Upper lobe of left lung (tissue), 6 donors: ENCODE results near the gene KRT35. TPM values are rescaled to one million over a fixed set of nuclear protein-coding genes. Genes with fewer than 3 reads are reported as not detected.
A peak's percentile ranks its signal among the peaks of the same experiment; 100 is the strongest.

ENCODE experiments used
- ATAC-seq, 2 donors: fragments of 200-7000 bp; cut with Tn5 transposase; one replicate each; pipeline ENCODE4 v1.9.1; 2022; ENCODE audit warnings: mild to moderate bottlenecking in 2 of 2, moderate library complexity in 2 of 2; ENCODE audit not compliant: low FRiP score in 2 of 2
- DNase-seq, 2 donors: peaks; one replicate each; pipeline ENCODE4 v3.0.0-alpha.2; 2019 to 2020
- H3K27ac ChIP-seq, 4 donors: fragments of 200-600 bp; sonication (generic); one replicate each; pipeline ENCODE4 v1.5.1; 2016 to 2019
- H3K27me3 ChIP-seq, 4 donors: fragments of 200-600 bp; sonication (generic); one replicate each; pipeline ENCODE4 v1.5.1; 2017 to 2019
- H3K36me3 ChIP-seq, 4 donors: fragments of 200-600 bp; sonication (generic); one replicate each; pipeline ENCODE4 v1.5.1; 2016 to 2019
- H3K4me1 ChIP-seq, 4 donors: fragments of 200-600 bp; sonication (generic); one replicate each; pipeline ENCODE4 v1.5.1; 2018 to 2019
- H3K4me3 ChIP-seq, 4 donors: fragments of 200-600 bp; sonication (generic); one replicate each; pipeline ENCODE4 v1.5.1; 2017 to 2019; ENCODE audit warnings: mild to moderate bottlenecking in 2 of 4, moderate library complexity in 1 of 4
- H3K9me3 ChIP-seq, 4 donors: fragments of 200-600 bp; sonication (generic); one replicate each; pipeline ENCODE4 v1.5.1; 2018 to 2019
- CTCF ChIP-seq, 6 experiments: fragments of 450-650 bp in 4 of 6; fragments of 200-600 bp in 2 of 6; sonication (generic) in 2 of 6; IDR thresholded peaks; one replicate each; pipeline ENCODE4 v1.5.1; 2016 to 2019; ENCODE audit warnings: antibody characterized with exemption in 6 of 6
- EP300 ChIP-seq, 4 donors: sonication (generic); formaldehyde crosslinking; IDR thresholded peaks; one replicate each; pipeline ENCODE4 v1.5.1; 2017; ENCODE audit warnings: antibody characterized with exemption in 4 of 4, control low read depth in 2 of 4
- POLR2A ChIP-seq, 4 donors: fragments of 450-650 bp; IDR thresholded peaks; one replicate each; pipeline ENCODE4 v1.5.1; 2016 to 2017; ENCODE audit warnings: antibody characterized with exemption in 4 of 4, mild to moderate bottlenecking in 2 of 4
- POLR2AphosphoS5 ChIP-seq, 2 donors: sonication (generic); formaldehyde crosslinking; IDR thresholded peaks; one replicate each; pipeline ENCODE4 v1.5.1; 2017; ENCODE audit warnings: antibody characterized with exemption in 2 of 2
- WGBS, 2 donors: methylation state at CpG; one replicate each; pipeline ENCODE4 v1.1.5; 2017 to 2018; 5-methylcytosine and 5-hydroxymethylcytosine counted together
- total RNA-seq, 6 donors: library from RNA; depleted of rRNA in 4 of 6; stranded (reverse); fragments of >200 nt in 4 of 6; gene quantifications; one replicate each; pipeline versions ENCODE4 v1.1.0 to v1.2.1, GENCODE V29; 2016 to 2021
- donor health status: DM: no; HTN: no; CAD: no; lungs with moderate emphysema.
- donor health status: DM: no; HTN: yes; CAD: no; lungs with severe emphysema.

KRT35 gene
- total RNA-seq, 6 donors from 2014 or later: not detected

- Histone ChIP-seq H3K4me1 (peaks cover 0 to 9% (median 2%) of the 10 kb centered on the region in 4 donors), H3K27ac (no peak overlapping the region), H3K36me3 (no peaks in the 10 kb centered on the region), H3K9me3 (no peaks in the 10 kb centered on the region), H3K27me3 (no peaks in the 10 kb centered on the region), H3K4me3 (no peak overlapping the region)
- DNase-seq (no peak), ATAC-seq (no peak)
- TF ChIP-seq POLR2AphosphoS5 (IDR thresholded peaks at IDR 0.05) (no peak), POLR2A (IDR thresholded peaks at IDR 0.05) (no peak), CTCF (IDR thresholded peaks at IDR 0.05) (no peak), EP300 (IDR thresholded peaks at IDR 0.05) (no peak)
- WGBS, 2 donors: 50 to 69% methylated on average over 7 of the region's 7 CpGs
Measured at GRCh38 chr17:41512546-41513167, 31.7 kb upstream of the KRT35 start.

GRCh38 chr17:41511716-41512115 lies 30.8 kb upstream of the KRT35 start:
- no peaks in the 10 kb centered on the region for H3K9me3 ChIP-seq
- no peak for ATAC-seq
- 75% methylated on average over 10 of the region's 10 CpGs for WGBS, 2 donors
- TF ChIP-seq POLR2AphosphoS5 (IDR thresholded peaks at IDR 0.05) (no peak), POLR2A (IDR thresholded peaks at IDR 0.05) (no peak), EP300 (IDR thresholded peaks at IDR 0.05) (no peak), CTCF (IDR thresholded peaks at IDR 0.05) (no peak)
- no peaks in the 10 kb centered on the region for H3K27me3 ChIP-seq
- H3K36me3 ChIP-seq: no peaks in the 10 kb centered on the region
- peaks cover 0 to 9% (median 2%) of the 10 kb centered on the region in 4 donors for H3K4me1 ChIP-seq
- no peak overlapping the region for H3K27ac ChIP-seq
- no peak overlapping the region for H3K4me3 ChIP-seq
- no peak for DNase-seq

- DNase-seq: peak in 1 of 2 donors; percentile 57
- H3K9me3 ChIP-seq: no peaks in the 10 kb centered on the region
- H3K36me3 ChIP-seq: no peaks in the 10 kb centered on the region
- TF ChIP-seq POLR2A (IDR thresholded peaks at IDR 0.05) (no peak), POLR2AphosphoS5 (IDR thresholded peaks at IDR 0.05) (no peak), CTCF (IDR thresholded peaks at IDR 0.05) (no peak), EP300 (IDR thresholded peaks at IDR 0.05) (no peak)
- H3K27ac ChIP-seq: no peak overlapping the region
- H3K4me1 ChIP-seq: peaks cover 0 to 9% (median 1%) of the 10 kb centered on the region in 4 donors
- H3K27me3 ChIP-seq: no peaks in the 10 kb centered on the region
- 65 to 71% methylated on average over 2 to 4 of the region's 4 CpGs for WGBS, 2 donors
- ATAC-seq: no peak
- H3K4me3 ChIP-seq: no peak overlapping the region
Measured at GRCh38 chr17:41511116-41511515, 30.2 kb upstream of the KRT35 start.

GRCh38 chr17:41510251-41511065 lies 29.5 kb upstream of the KRT35 start:
- no peaks in the 10 kb centered on the region for H3K36me3 ChIP-seq
- no peak for TF ChIP-seq POLR2AphosphoS5 (IDR thresholded peaks at IDR 0.05)
- TF ChIP-seq CTCF (IDR thresholded peaks at IDR 0.05): peak in 1 of 6 experiments; percentile 6
- H3K4me1 ChIP-seq: peaks cover 0 to 9% (median 2%) of the 10 kb centered on the region in 4 donors
- WGBS, 2 donors: 74 to 80% methylated on average over 7 of the region's 7 CpGs
- no peak overlapping the region for H3K27ac ChIP-seq
- H3K4me3 ChIP-seq: no peak overlapping the region
- no peaks in the 10 kb centered on the region for H3K9me3 ChIP-seq
- H3K27me3 ChIP-seq: no peaks in the 10 kb centered on the region
- DNase-seq: no peak
- ATAC-seq: no peak
